Measurements from ENCODE around the gene TOMM70.

- TF ChIP-seq CTCF (IDR thresholded peaks at IDR 0.05) (no peak), POLR2A (IDR thresholded peaks at IDR 0.05) (no peak)
Observed at GRCh38 chr3:100330651-100331050, 70.2 kb downstream of the TOMM70 start.
